Sigmoid colon (tissue), 7 donors: ENCODE measurements around the gene SURF1. TPM values are rescaled to one million over a fixed set of nuclear protein-coding genes. Genes with fewer than 3 reads are reported as not detected.

Experiments
- DNase-seq: peaks from one replicate; pipeline ENCODE4 v3.0.0-alpha.2; 2019
- H3K27ac ChIP-seq, 4 donors: fragments of 200-600 bp; sonication (generic); one replicate each; pipeline ENCODE4 v1.5.1; 2016 to 2019; ENCODE audit warnings: mild to moderate bottlenecking in 1 of 4
- H3K27me3 ChIP-seq, 3 donors: fragments of 200-600 bp; sonication (generic); one replicate each; pipeline ENCODE4 v1.5.1; 2019; ENCODE audit warnings: mild to moderate bottlenecking in 1 of 3
- H3K36me3 ChIP-seq, 4 donors: fragments of 200-600 bp; sonication (generic); one replicate each; pipeline ENCODE4 v1.5.1; 2016 to 2019
- H3K4me1 ChIP-seq, 4 donors: fragments of 200-600 bp; sonication (generic); one replicate each; pipeline ENCODE4 v1.5.1; 2017 to 2019
- H3K4me3 ChIP-seq, 4 donors: fragments of 200-600 bp; sonication (generic); one replicate each; pipeline ENCODE4 v1.5.1; 2017 to 2019; ENCODE audit warnings: mild to moderate bottlenecking in 2 of 4, moderate library complexity in 1 of 4
- H3K9me3 ChIP-seq, 4 donors: fragments of 200-600 bp in 3 of 4; sonication (generic) in 3 of 4; one replicate each; pipeline versions ENCODE4 v1.5.1 to v1.6.1; 2013 to 2019
- EP300 ChIP-seq, 4 donors: sonication (generic); formaldehyde crosslinking; IDR thresholded peaks; one replicate each; pipeline ENCODE4 v1.6.1; 2017; ENCODE audit warnings: antibody characterized with exemption in 4 of 4
- POLR2A ChIP-seq, 2 donors: fragments of 450-650 bp; IDR thresholded peaks; one replicate each; pipeline ENCODE4 v1.6.1; 2016; ENCODE audit warnings: antibody characterized with exemption in 2 of 2, mild to moderate bottlenecking in 2 of 2, moderate library complexity in 2 of 2
- POLR2AphosphoS5 ChIP-seq, 4 donors: sonication (generic); formaldehyde crosslinking; IDR thresholded peaks; one replicate each; pipeline ENCODE4 v1.6.1; 2017; ENCODE audit warnings: antibody characterized with exemption in 4 of 4
- WGBS, 2 donors: extraction: QIAGEN DNeasy Blood & Tissue Kit; methylation state at CpG; one replicate each; pipeline ENCODE4 v1.1.7; 2013; 5-methylcytosine and 5-hydroxymethylcytosine counted together
- intact Hi-C: fragments of 100-400 bp; cut with DNase I; formaldehyde crosslinking; loops from one replicate; pipeline ENCODE4 v1.15.1; 2023
- polyA plus RNA-seq, 3 donors: library from polyadenylated mRNA; stranded (reverse); fragments of 200-250 nt; gene quantifications; one replicate each; pipeline ENCODE4 v1.2.3, GENCODE V29; 2013
- total RNA-seq, 4 donors: library from RNA; depleted of rRNA; stranded (reverse); fragments of >200 nt; gene quantifications; one replicate each; pipeline ENCODE4 v1.1.0, GENCODE V29; 2016
- TF ChIP-seq, protein P1 (sequence below), 4 experiments: fragments of 450-650 bp in 3 of 4; fragments of 200-600 bp in 1 of 4; IDR thresholded peaks; one replicate each; pipeline ENCODE4 v1.5.1; 2016 to 2019; ENCODE audit warnings: antibody characterized with exemption in 4 of 4, mild to moderate bottlenecking in 3 of 4, moderate library complexity in 2 of 4
- donor health status: healthy with polysubstance abuse.
- donor health status: Bipolar disorder and iron deficiency.
- donor health status: healthy.

SURF1 gene
- total and polyA plus RNA-seq, 7 donors: 33.8 to 98.7 (median 59.0) TPM

- Histone ChIP-seq H3K9me3 (no peaks in the 10 kb centered on the region), H3K36me3 (peaks cover 34 to 63% (median 37%) of the 10 kb centered on the region in 4 donors), H3K4me1 (peaks cover 0 to 28% (median 25%) of the 10 kb centered on the region in 4 donors), H3K27me3 (no peaks in the 10 kb centered on the region), H3K27ac (no peak overlapping the region), H3K4me3 (no peak overlapping the region)
- 22 to 74% methylated on average over 6 of the region's 6 CpGs for WGBS, 2 donors
- no peak for TF ChIP-seq EP300 (IDR thresholded peaks at IDR 0.05)
- TF ChIP-seq, protein P1, sequence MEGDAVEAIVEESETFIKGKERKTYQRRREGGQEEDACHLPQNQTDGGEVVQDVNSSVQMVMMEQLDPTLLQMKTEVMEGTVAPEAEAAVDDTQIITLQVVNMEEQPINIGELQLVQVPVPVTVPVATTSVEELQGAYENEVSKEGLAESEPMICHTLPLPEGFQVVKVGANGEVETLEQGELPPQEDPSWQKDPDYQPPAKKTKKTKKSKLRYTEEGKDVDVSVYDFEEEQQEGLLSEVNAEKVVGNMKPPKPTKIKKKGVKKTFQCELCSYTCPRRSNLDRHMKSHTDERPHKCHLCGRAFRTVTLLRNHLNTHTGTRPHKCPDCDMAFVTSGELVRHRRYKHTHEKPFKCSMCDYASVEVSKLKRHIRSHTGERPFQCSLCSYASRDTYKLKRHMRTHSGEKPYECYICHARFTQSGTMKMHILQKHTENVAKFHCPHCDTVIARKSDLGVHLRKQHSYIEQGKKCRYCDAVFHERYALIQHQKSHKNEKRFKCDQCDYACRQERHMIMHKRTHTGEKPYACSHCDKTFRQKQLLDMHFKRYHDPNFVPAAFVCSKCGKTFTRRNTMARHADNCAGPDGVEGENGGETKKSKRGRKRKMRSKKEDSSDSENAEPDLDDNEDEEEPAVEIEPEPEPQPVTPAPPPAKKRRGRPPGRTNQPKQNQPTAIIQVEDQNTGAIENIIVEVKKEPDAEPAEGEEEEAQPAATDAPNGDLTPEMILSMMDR (IDR thresholded peaks at IDR 0.05): peak in 1 of 4 experiments; percentile 10
- intact Hi-C loops: loop anchor here (10.0 kb wide), 1 partner anchor 309 kb away; no protein-coding TSS in a partner anchor
- DNase-seq: peak; percentile 53
These were observed 22.1 kb downstream of the SURF1 start for GRCh38 chr9:133334161-133334560.

DNA sequence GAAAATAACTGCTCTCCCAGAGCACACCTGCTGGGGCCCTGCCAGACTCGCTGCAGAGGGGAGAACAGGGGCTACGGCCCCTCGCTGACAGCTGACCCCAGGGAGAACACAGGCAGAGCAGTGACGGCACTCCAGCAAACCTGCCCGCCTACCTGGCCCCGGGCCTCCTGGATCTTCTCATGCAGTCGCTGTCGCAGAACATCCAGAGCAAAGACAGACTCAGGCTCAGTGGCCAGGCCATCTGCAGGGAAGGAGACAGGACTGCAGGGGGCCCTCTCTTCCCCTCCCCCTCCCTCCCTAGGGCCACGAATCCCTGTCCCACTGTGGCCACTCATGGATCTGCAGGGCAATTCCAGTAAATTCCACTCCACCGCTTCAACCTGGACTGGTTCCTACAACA, 22.7 kb downstream of the SURF1 start:
- Histone ChIP-seq H3K27me3 (no peaks in the 10 kb centered on the region), H3K9me3 (no peaks in the 10 kb centered on the region), H3K36me3 (peaks cover 34 to 57% (median 37%) of the 10 kb centered on the region in 4 donors), H3K4me3 (no peak overlapping the region), H3K4me1 (peaks cover 0 to 28% (median 25%) of the 10 kb centered on the region in 4 donors), H3K27ac (no peak overlapping the region)
- 70 to 88% methylated on average over 10 of the region's 10 CpGs for WGBS, 2 donors
- no peak for TF ChIP-seq POLR2A (IDR thresholded peaks at IDR 0.05)
- no peak for TF ChIP-seq POLR2AphosphoS5 (IDR thresholded peaks at IDR 0.05)
- TF ChIP-seq, protein P1 (IDR thresholded peaks at IDR 0.05): no peak
- TF ChIP-seq EP300 (IDR thresholded peaks at IDR 0.05): no peak
- peak; percentile 60 for DNase-seq
- intact Hi-C loops: loop anchor here (10.0 kb wide), 1 partner anchor 309 kb away; no protein-coding TSS in a partner anchor

DNA sequence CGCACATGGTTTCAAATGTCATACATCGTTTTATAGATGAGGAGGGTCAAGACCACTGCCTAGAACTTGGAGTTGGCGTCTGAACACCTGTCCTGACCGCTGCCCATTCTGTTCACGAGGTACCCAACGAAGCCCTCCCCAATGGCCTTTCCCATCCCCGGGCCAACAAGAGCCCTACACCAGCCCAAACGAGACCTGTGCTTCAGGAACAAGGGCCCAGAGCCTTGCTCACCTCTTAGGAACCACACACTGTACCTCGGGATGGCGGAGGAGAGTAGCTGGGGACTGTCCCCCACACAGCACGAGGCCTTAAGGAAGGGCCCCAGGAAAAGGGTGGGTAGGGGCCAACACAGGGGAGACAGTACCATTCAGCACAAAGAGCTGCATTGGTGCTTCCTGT, 23.3 kb downstream of the SURF1 start:
- no peaks in the 10 kb centered on the region for H3K27me3 ChIP-seq
- H3K9me3 ChIP-seq: no peaks in the 10 kb centered on the region
- peaks cover 0 to 28% (median 25%) of the 10 kb centered on the region in 4 donors for H3K4me1 ChIP-seq
- intact Hi-C loops: loop anchor here (10.0 kb wide), 1 partner anchor 308 kb away; no protein-coding TSS in a partner anchor
- H3K4me3 ChIP-seq: no peak overlapping the region
- WGBS, 2 donors: 87 to 91% methylated on average over 11 of the region's 11 CpGs
- DNase-seq: peak; percentile 36
- H3K27ac ChIP-seq: no peak overlapping the region
- H3K36me3 ChIP-seq: peaks cover 34 to 52% (median 37%) of the 10 kb centered on the region in 4 donors
- TF ChIP-seq, protein P1 (IDR thresholded peaks at IDR 0.05): no peak
- no peak for TF ChIP-seq EP300 (IDR thresholded peaks at IDR 0.05)
- no peak for TF ChIP-seq POLR2AphosphoS5 (IDR thresholded peaks at IDR 0.05)
- no peak for TF ChIP-seq POLR2A (IDR thresholded peaks at IDR 0.05)

DNA sequence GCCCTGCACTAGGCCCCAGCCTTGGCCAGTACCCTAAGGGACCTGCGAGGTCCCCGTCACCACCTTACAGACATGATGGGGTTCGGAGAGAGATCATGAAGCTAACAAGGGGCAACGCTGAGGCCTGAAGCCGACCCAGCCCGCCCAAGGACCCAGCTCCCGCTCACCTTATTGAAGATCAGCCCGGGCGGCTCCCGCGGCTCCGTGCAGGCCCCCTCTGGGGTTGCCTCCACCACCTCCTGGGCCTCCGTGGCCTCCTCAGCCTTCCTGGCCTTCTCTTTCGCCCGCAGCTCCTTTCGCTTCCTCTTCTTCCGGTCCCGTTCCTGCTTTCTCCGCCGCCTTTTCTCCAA, 23.9 kb downstream of the SURF1 start:
- peaks cover 34 to 52% (median 37%) of the 10 kb centered on the region in 4 donors for H3K36me3 ChIP-seq
- no peak overlapping the region for H3K27ac ChIP-seq
- H3K9me3 ChIP-seq: no peaks in the 10 kb centered on the region
- TF ChIP-seq EP300 (IDR thresholded peaks at IDR 0.05) (no peak), POLR2A (IDR thresholded peaks at IDR 0.05) (no peak), POLR2AphosphoS5 (IDR thresholded peaks at IDR 0.05) (no peak)
- TF ChIP-seq, protein P1 (IDR thresholded peaks at IDR 0.05): no peak
- intact Hi-C loops: loop anchor here (10.0 kb wide), 1 partner anchor 308 kb away; no protein-coding TSS in a partner anchor
- WGBS, 2 donors: 90 to 91% methylated on average over 20 of the region's 20 CpGs
- H3K27me3 ChIP-seq: no peaks in the 10 kb centered on the region
- no peak overlapping the region for H3K4me3 ChIP-seq
- peak; percentile 57 for DNase-seq
- H3K4me1 ChIP-seq: peaks cover 0 to 28% (median 25%) of the 10 kb centered on the region in 4 donors
